CD4-positive, alpha-beta memory T cell (primary cell): ENCODE data around the gene FHDC1. TPM values are rescaled to one million over a fixed set of nuclear protein-coding genes. Genes with fewer than 3 reads are reported as not detected.
"Not testable (repeated sequence)": the region's sequence is repeated elsewhere in the genome, so short reads cannot be mapped to it uniquely, and the experiment has no call there.

Source experiments
- CTCF ChIA-PET: fragments of 350-600 bp; sonication (Branson Sonifier 250); formaldehyde crosslinking; loops from one replicate; lab custom pipeline; 2021; ENCODE audit warnings: inconsistent platforms; ENCODE audit not compliant: partially characterized antibody; lab: Charles Lee
- POLR2A ChIA-PET: fragments of 350-600 bp; sonication (Branson Sonifier 250); formaldehyde crosslinking; loops from one replicate; lab custom pipeline; 2021; ENCODE audit not compliant: partially characterized antibody; lab: Charles Lee
- DNase-seq, 5 donors: peaks; one replicate each; pipeline versions ENCODE4 v3.0.0 to v3.0.0-alpha.2; 2020 to 2022; ENCODE audit warnings: mixed read lengths in 1 of 5
- H3K27ac ChIP-seq: one replicate; pipeline ENCODE4 v1.7.0; 2013; ENCODE audit warnings: low read depth, low read length
- H3K27me3 ChIP-seq: 2 replicates; pipeline ENCODE4 v1.7.0; 2013; ENCODE audit warnings: mild to moderate bottlenecking, low read length, moderate library complexity; ENCODE audit not compliant: insufficient read depth
- H3K36me3 ChIP-seq: 2 replicates; pipeline ENCODE4 v1.7.0; 2013; ENCODE audit warnings: mild to moderate bottlenecking, low read length, moderate library complexity; ENCODE audit not compliant: insufficient read depth
- H3K4me1 ChIP-seq: 2 replicates; pipeline ENCODE4 v1.7.0; 2013; ENCODE audit warnings: mild to moderate bottlenecking, low read length, moderate library complexity; ENCODE audit not compliant: insufficient read depth
- H3K4me3 ChIP-seq, 2 donors: one replicate each; pipeline ENCODE4 v1.7.0; 2013; ENCODE audit warnings: low read length in 2 of 2, mild to moderate bottlenecking in 1 of 2
- H3K9me3 ChIP-seq, 2 donors: one replicate each; pipeline ENCODE4 v1.7.0; 2013; ENCODE audit warnings: low read length in 2 of 2, control low read depth in 1 of 2; ENCODE audit not compliant: control insufficient read depth in 1 of 2
- H3K27ac Mint-ChIP-seq, 7 donors: one replicate each; pipeline ENCODE4 v1.8.0; 2020 to 2021; ENCODE audit warnings: mixed read lengths in 7 of 7, mild to moderate bottlenecking in 6 of 7, inconsistent platforms in 3 of 7, moderate library complexity in 3 of 7
- H3K27me3 Mint-ChIP-seq, 2 donors: one replicate each; pipeline ENCODE4 v1.8.0; 2020 to 2021; ENCODE audit warnings: mixed read lengths in 2 of 2
- H3K36me3 Mint-ChIP-seq, 2 donors: one replicate each; pipeline ENCODE4 v1.8.0; 2020 to 2021; ENCODE audit warnings: mixed read lengths in 2 of 2, inconsistent platforms in 1 of 2, mild to moderate bottlenecking in 1 of 2
- H3K4me1 Mint-ChIP-seq, 4 donors: one replicate each; pipeline ENCODE4 v1.8.0; 2020 to 2021; ENCODE audit warnings: mixed read lengths in 4 of 4, mild to moderate bottlenecking in 1 of 4
- H3K4me3 Mint-ChIP-seq, 8 donors: one replicate each; pipeline ENCODE4 v1.8.0; 2020 to 2021; ENCODE audit warnings: mixed read lengths in 8 of 8, mild to moderate bottlenecking in 7 of 8, moderate library complexity in 6 of 8, inconsistent platforms in 3 of 8
- H3K9me3 Mint-ChIP-seq, 8 donors: one replicate each; pipeline ENCODE4 v1.8.0; 2020 to 2021; ENCODE audit warnings: mixed read lengths in 8 of 8, mild to moderate bottlenecking in 5 of 8, inconsistent platforms in 3 of 8, moderate library complexity in 1 of 8
- intact Hi-C: fragments of 100-400 bp; cut with micrococcal nuclease; formaldehyde crosslinking; loops from one replicate; pipeline ENCODE4 v1.15.1; 2023
- polyA plus RNA-seq, 2 donors: library from polyadenylated mRNA; unstranded; fragments of 300-500 nt; fragmentation: Illumina TruSeq; gene quantifications; one replicate each; pipeline ENCODE4 v1.2.3, GENCODE V29; 2021
- total RNA-seq, 2 experiments: library from RNA; stranded (reverse); gene quantifications; one replicate each; pipeline ENCODE4 v1.2.3, GENCODE V29; 2021

FHDC1 gene
- total RNA-seq (under 1 TPM; 0.11 to 0.29 TPM), polyA plus RNA-seq (under 1 TPM in 1 of 2 donors, not detected in 1; 0.03 TPM)

GRCh38 chr4:152935631-152936445, at the start of gene FHDC1:
TSS of gene FHDC1 (plus strand) at chr4:152936323. CDS start at chr4:152943058, 6,735 bp downstream.
- peaks cover 32% of the 10 kb centered on the region for H3K27me3 ChIP-seq
- H3K36me3 Mint-ChIP-seq: peaks cover 0 to 4% of the 10 kb centered on the region in 2 donors

GRCh38 chr4:152887981-152888380, 48.1 kb upstream of the FHDC1 start:
- Histone ChIP-seq H3K27ac (no peak overlapping the region), H3K4me3 (no peak overlapping the region), H3K9me3 (no peaks in the 10 kb centered on the region), H3K27me3 (no peaks in the 10 kb centered on the region), H3K4me1 (no peaks in the 10 kb centered on the region), H3K36me3 (no peaks in the 10 kb centered on the region)
- Mint-ChIP-seq H3K4me1 (no peaks in the 10 kb centered on the region), H3K9me3 (no peaks in the 10 kb centered on the region), H3K36me3 (peaks cover 34 to 51% of the 10 kb centered on the region in 2 donors), H3K4me3 (no peak overlapping the region), H3K27ac (no peak overlapping the region), H3K27me3 (no peaks in the 10 kb centered on the region)
- CTCF ChIA-PET: no interaction called here
- POLR2A ChIA-PET: no interaction called here
- intact Hi-C loops: no loop called here
- DNase-seq: no peak

More at GRCh38 chr4:152935631-152936445, at the start of gene FHDC1:
- ChIA-PET CTCF (no interaction called here), POLR2A (no interaction called here)
- Histone ChIP-seq H3K4me3 (peak within 1 kb of the TSS; percentile 17 to 54), H3K4me1 (peaks cover 20% of the 10 kb centered on the region), H3K36me3 (no peaks in the 10 kb centered on the region), H3K27ac (no peak within 1 kb of the TSS), H3K9me3 (no peaks in the 10 kb centered on the region)
- intact Hi-C loops: no loop called here
- Mint-ChIP-seq H3K27ac (peak within 1 kb of the TSS in 1 of 7 donors; percentile 57), H3K4me1 (peaks cover 13 to 30% (median 21%) of the 10 kb centered on the region in 4 donors), H3K4me3 (peak within 1 kb of the TSS; percentile 63 to 84 (median 76)), H3K9me3 (peaks cover 0 to 3% (median 0%) of the 10 kb centered on the region in 8 donors), H3K27me3 (peaks cover 46 to 50% of the 10 kb centered on the region in 2 donors)
- DNase-seq: peak in 2 of 5 donors; percentile 11 to 19

GRCh38 chr4:152892974-152893373, 43.1 kb upstream of the FHDC1 start:
- CTCF ChIA-PET: interaction anchor here (1.4 kb wide), 1 partner anchor 235 kb away, joined by 3 read pairs; no protein-coding TSS in a partner anchor
- Histone ChIP-seq H3K4me3 (no peak overlapping the region), H3K36me3 (no peaks in the 10 kb centered on the region), H3K27ac (no peak overlapping the region), H3K27me3 (no peaks in the 10 kb centered on the region), H3K4me1 (no peaks in the 10 kb centered on the region), H3K9me3 (no peaks in the 10 kb centered on the region)
- H3K27me3 Mint-ChIP-seq: no peaks in the 10 kb centered on the region
- intact Hi-C loops: no loop called here
- H3K27ac Mint-ChIP-seq: no peak overlapping the region
- H3K4me1 Mint-ChIP-seq: peaks cover 0 to 5% (median under 1%) of the 10 kb centered on the region in 4 donors
- H3K4me3 Mint-ChIP-seq: no peak overlapping the region
- POLR2A ChIA-PET: no interaction called here
- H3K9me3 Mint-ChIP-seq: no peaks in the 10 kb centered on the region
- DNase-seq: no peak
- H3K36me3 Mint-ChIP-seq: peaks cover 27 to 34% of the 10 kb centered on the region in 2 donors

- Histone ChIP-seq H3K4me1 (no peaks in the 10 kb centered on the region), H3K9me3 (no peaks in the 10 kb centered on the region), H3K36me3 (no peaks in the 10 kb centered on the region), H3K27ac (no peak overlapping the region), H3K4me3 (no peak overlapping the region), H3K27me3 (no peaks in the 10 kb centered on the region)
- H3K4me1 Mint-ChIP-seq: peaks cover 0 to 5% (median under 1%) of the 10 kb centered on the region in 4 donors
- ChIA-PET POLR2A (no interaction called here), CTCF (interaction anchor here (0.7 kb wide), 1 partner anchor 11 kb away, joined by 3 read pairs; no protein-coding TSS in a partner anchor)
- H3K9me3 Mint-ChIP-seq: peaks cover 0 to 2% (median 0%) of the 10 kb centered on the region in 8 donors
- no peak overlapping the region for H3K27ac Mint-ChIP-seq
- no peak for DNase-seq
- H3K27me3 Mint-ChIP-seq: no peaks in the 10 kb centered on the region
- H3K36me3 Mint-ChIP-seq: peaks cover 20 to 45% of the 10 kb centered on the region in 2 donors
- no peak overlapping the region for H3K4me3 Mint-ChIP-seq
- intact Hi-C loops: no loop called here
Measured at GRCh38 chr4:152894673-152895072, 41.5 kb upstream of the FHDC1 start.

- Mint-ChIP-seq H3K27me3 (no peaks in the 10 kb centered on the region), H3K9me3 (peaks cover 0 to 2% (median 0%) of the 10 kb centered on the region in 8 donors), H3K27ac (no peak overlapping the region), H3K36me3 (peaks cover 14 to 28% of the 10 kb centered on the region in 2 donors), H3K4me1 (peaks cover 0 to 5% (median under 1%) of the 10 kb centered on the region in 4 donors), H3K4me3 (no peak overlapping the region)
- Histone ChIP-seq H3K36me3 (no peaks in the 10 kb centered on the region), H3K4me3 (no peak overlapping the region), H3K27ac (no peak overlapping the region), H3K9me3 (no peaks in the 10 kb centered on the region), H3K27me3 (no peaks in the 10 kb centered on the region), H3K4me1 (no peaks in the 10 kb centered on the region)
- intact Hi-C loops: no loop called here
- ChIA-PET CTCF (interaction anchor here (1.0 kb wide), 1 partner anchor 54 kb away, joined by 3 read pairs; no protein-coding TSS in a partner anchor), POLR2A (no interaction called here)
- DNase-seq: no peak
Measured at GRCh38 chr4:152896811-152897210, 39.3 kb upstream of the FHDC1 start.

GRCh38 chr4:152898133-152898532, 38.0 kb upstream of the FHDC1 start:
- H3K4me1 ChIP-seq, H3K4me1 Mint-ChIP-seq, intact Hi-C loops, H3K27me3 ChIP-seq, H3K27ac Mint-ChIP-seq, H3K9me3 ChIP-seq, H3K4me3 ChIP-seq, H3K36me3 ChIP-seq, DNase-seq, POLR2A ChIA-PET, H3K9me3 Mint-ChIP-seq, H3K4me3 Mint-ChIP-seq, H3K27me3 Mint-ChIP-seq, CTCF ChIA-PET, H3K27ac ChIP-seq: not testable (repeated sequence)
- H3K36me3 Mint-ChIP-seq: peaks cover 3 to 15% of the 10 kb centered on the region in 2 donors

GRCh38 chr4:152898606-152899005, 37.5 kb upstream of the FHDC1 start:
- no peaks in the 10 kb centered on the region for H3K9me3 ChIP-seq
- no peak overlapping the region for H3K4me3 Mint-ChIP-seq
- CTCF ChIA-PET: no interaction called here
- no peaks in the 10 kb centered on the region for H3K36me3 ChIP-seq
- no peaks in the 10 kb centered on the region for H3K27me3 ChIP-seq
- H3K27ac Mint-ChIP-seq: no peak overlapping the region
- no peak for DNase-seq
- peaks cover 0 to 5% (median under 1%) of the 10 kb centered on the region in 4 donors for H3K4me1 Mint-ChIP-seq
- peaks cover 4 to 14% of the 10 kb centered on the region in 2 donors for H3K36me3 Mint-ChIP-seq
- no peak overlapping the region for H3K4me3 ChIP-seq
- no peaks in the 10 kb centered on the region for H3K27me3 Mint-ChIP-seq
- H3K4me1 ChIP-seq: no peaks in the 10 kb centered on the region
- H3K27ac ChIP-seq: no peak overlapping the region
- H3K9me3 Mint-ChIP-seq: peaks cover 0 to 2% (median 0%) of the 10 kb centered on the region in 8 donors
- intact Hi-C loops: no loop called here
- POLR2A ChIA-PET: no interaction called here
